Neuron (in vitro differentiated cells): ENCODE measurements around the gene DYNC1I2.
"Not testable (repeated sequence)": the region's sequence is repeated elsewhere in the genome, so short reads cannot be mapped to it uniquely, and the experiment has no call there.

Experiments used
- H2AFZ ChIP-seq: one replicate; pipeline ENCODE4 v1.6.1; 2013; ENCODE audit warnings: low read depth, mild to moderate bottlenecking, inconsistent platforms, low read length, moderate library complexity
- H3K27me3 ChIP-seq: one replicate; pipeline ENCODE4 v1.6.1; 2013; ENCODE audit warnings: low read length; ENCODE audit not compliant: insufficient read depth
- H3K36me3 ChIP-seq: one replicate; pipeline ENCODE4 v1.6.1; 2013; ENCODE audit warnings: low read length; ENCODE audit not compliant: insufficient read depth
- H3K4me1 ChIP-seq: one replicate; pipeline ENCODE4 v1.6.1; 2013; ENCODE audit warnings: low read length; ENCODE audit not compliant: insufficient read depth
- H3K4me3 ChIP-seq: 2 replicates; pipeline ENCODE4 v1.5.1; 2013; ENCODE audit warnings: mild to moderate bottlenecking, low read length, moderate library complexity
- H3K9me3 ChIP-seq: one replicate; pipeline ENCODE4 v1.6.1; 2013; ENCODE audit warnings: low read length

The DYNC1I2 gene

GRCh38 chr2:171762879-171763573 lies 75.8 kb downstream of the DYNC1I2 start:
- Histone ChIP-seq H3K4me1 (no peaks in the 10 kb centered on the region), H3K4me3 (no peak overlapping the region), H3K36me3 (peaks cover 18% of the 10 kb centered on the region), H3K9me3 (no peaks in the 10 kb centered on the region), H3K27me3 (no peaks in the 10 kb centered on the region), H2AFZ (no peak overlapping the region)

DNA sequence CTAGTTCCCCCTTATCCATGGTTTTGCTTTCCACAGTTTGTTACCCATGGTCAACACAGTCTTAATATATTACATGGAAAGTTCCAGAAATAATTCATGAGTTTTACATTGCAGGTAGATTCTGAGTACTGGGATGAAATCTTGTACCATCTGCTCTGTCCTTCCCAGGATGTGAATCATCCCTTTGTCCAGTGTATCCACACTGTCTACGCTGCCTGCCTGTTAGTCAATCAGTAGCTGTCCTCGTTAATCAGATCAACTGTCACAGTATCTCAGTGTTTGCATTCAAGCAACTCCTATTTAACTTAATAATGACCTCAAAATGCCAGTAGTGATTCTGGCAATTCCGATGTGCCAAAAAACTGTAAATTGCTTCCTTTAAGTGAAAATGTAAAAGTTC lies 76.3 kb downstream of the DYNC1I2 start:
- Histone ChIP-seq H3K9me3 (no peaks in the 10 kb centered on the region), H3K4me1 (no peaks in the 10 kb centered on the region), H3K36me3 (peaks cover 18% of the 10 kb centered on the region), H3K4me3 (no peak overlapping the region), H2AFZ (no peak overlapping the region), H3K27me3 (no peaks in the 10 kb centered on the region)

- H3K27me3 ChIP-seq: no peaks in the 10 kb centered on the region
- no peaks in the 10 kb centered on the region for H3K4me1 ChIP-seq
- no peaks in the 10 kb centered on the region for H3K36me3 ChIP-seq
- peaks cover 3% of the 10 kb centered on the region for H3K9me3 ChIP-seq
- H3K4me3 ChIP-seq: no peak overlapping the region
- H2AFZ ChIP-seq: no peak overlapping the region
Measured at GRCh38 chr2:171771463-171771862, 84.2 kb downstream of the DYNC1I2 start.

DNA sequence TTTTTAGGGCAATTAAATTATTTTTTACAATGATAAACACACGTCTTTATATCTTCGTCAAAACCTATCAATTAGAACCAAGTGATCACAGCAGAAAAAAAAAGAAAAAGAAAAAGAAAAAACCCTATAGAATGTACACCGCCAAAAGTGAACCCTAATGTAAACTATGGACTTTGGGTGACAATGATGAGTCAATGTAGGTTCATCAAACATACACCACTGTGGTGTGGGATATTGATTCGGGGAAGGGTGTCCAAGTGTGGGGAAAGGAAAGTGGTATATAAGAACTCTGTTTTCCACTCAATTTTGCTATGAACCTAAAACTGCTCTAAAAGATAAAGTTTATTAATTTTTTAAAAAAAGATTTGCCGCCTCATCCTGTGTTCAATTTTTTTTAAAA lies 85.1 kb downstream of the DYNC1I2 start:
- H3K4me1 ChIP-seq: no peaks in the 10 kb centered on the region
- H3K9me3 ChIP-seq: peaks cover 3% of the 10 kb centered on the region
- H3K36me3 ChIP-seq: no peaks in the 10 kb centered on the region

DNA sequence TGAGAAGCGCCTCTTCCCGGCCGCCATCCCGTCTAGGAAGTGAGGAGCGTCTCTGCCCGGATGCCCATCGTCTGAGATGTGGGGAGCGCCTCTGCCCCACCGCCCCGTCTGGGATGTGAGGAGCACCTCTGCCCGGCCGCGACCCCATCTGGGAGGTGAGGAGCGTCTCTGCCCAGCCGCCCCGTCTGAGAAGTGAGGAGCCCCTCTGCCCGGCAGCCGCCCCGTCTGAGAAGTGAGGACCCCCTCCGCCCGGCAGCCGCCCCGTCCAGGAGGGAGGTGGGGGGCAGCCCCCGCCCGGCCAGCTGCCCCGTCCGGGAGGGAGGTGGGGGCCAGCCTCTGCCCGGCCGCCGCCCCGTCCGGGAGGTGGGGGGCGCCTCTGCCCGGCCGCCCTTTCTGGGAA lies 87.3 kb downstream of the DYNC1I2 start:
- H3K27me3 ChIP-seq, H3K36me3 ChIP-seq, H3K4me1 ChIP-seq, H2AFZ ChIP-seq, H3K4me3 ChIP-seq, H3K9me3 ChIP-seq: not testable (repeated sequence)

More for the DNA sequence above, 85.1 kb downstream of the DYNC1I2 start:
- no peaks in the 10 kb centered on the region for H3K27me3 ChIP-seq
- H3K4me3 ChIP-seq: no peak overlapping the region
- no peak overlapping the region for H2AFZ ChIP-seq

GRCh38 chr2:171778515-171778914 lies 91.2 kb downstream of the DYNC1I2 start:
- H3K9me3 ChIP-seq: peaks cover 5% of the 10 kb centered on the region
- H3K27me3 ChIP-seq: no peaks in the 10 kb centered on the region
- no peak overlapping the region for H2AFZ ChIP-seq
- peaks cover 6% of the 10 kb centered on the region for H3K36me3 ChIP-seq
- no peaks in the 10 kb centered on the region for H3K4me1 ChIP-seq
- H3K4me3 ChIP-seq: no peak overlapping the region

- peaks cover 55% of the 10 kb centered on the region for H3K36me3 ChIP-seq
- H3K9me3 ChIP-seq: peaks cover 3% of the 10 kb centered on the region
- no peak overlapping the region for H2AFZ ChIP-seq
- H3K4me3 ChIP-seq: no peak overlapping the region
- H3K27me3 ChIP-seq: no peaks in the 10 kb centered on the region
- no peaks in the 10 kb centered on the region for H3K4me1 ChIP-seq
Measured at GRCh38 chr2:171785450-171785849, 98.2 kb downstream of the DYNC1I2 start.

DNA sequence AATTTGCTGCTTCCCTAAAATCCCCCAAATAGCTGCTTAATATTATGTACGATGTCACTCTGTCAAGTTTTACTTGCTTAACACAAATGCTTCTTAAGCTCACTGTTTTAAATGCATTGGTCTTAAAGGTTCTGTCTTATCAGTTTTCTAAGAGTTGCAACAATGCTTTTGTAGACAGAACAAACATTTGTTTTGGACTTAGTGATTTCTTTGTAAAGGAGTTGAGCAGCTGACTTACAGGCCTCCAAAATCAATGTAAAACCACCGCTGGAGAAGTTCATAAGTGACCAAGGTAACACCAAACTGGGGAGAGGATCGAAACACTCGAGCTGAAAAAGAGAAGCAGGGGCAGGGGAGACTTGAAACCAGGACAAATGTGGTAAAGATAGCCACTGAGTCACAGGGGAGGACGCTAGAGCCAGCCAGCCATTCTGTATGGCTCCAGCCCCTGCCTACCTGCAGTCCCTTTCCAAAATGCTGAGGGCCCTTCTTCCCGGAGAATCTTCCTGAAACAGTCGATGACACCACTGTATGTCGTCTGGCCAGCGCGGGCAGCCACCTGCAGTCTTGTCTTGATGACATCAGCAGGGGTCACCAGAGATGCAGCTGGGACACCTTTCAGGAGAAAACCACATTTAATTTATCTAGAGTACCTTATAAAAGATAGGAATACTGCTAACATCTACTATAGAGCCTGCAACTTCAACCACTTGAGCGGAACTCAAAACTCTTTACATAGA lies 100.2 kb downstream of the DYNC1I2 start:
- Histone ChIP-seq H3K9me3 (no peaks in the 10 kb centered on the region), H3K36me3 (peaks cover 62% of the 10 kb centered on the region), H3K4me3 (no peak overlapping the region), H3K27me3 (no peaks in the 10 kb centered on the region), H2AFZ (no peak overlapping the region), H3K4me1 (no peaks in the 10 kb centered on the region)

- no peak overlapping the region for H3K4me3 ChIP-seq
- no peaks in the 10 kb centered on the region for H3K9me3 ChIP-seq
- peaks cover 60% of the 10 kb centered on the region for H3K36me3 ChIP-seq
- no peaks in the 10 kb centered on the region for H3K27me3 ChIP-seq
- H2AFZ ChIP-seq: no peak overlapping the region
- peaks cover 9% of the 10 kb centered on the region for H3K4me1 ChIP-seq
Measured at GRCh38 chr2:171788316-171788993, 101.2 kb downstream of the DYNC1I2 start.

- Histone ChIP-seq H3K4me1 (peaks cover 20% of the 10 kb centered on the region), H2AFZ (no peak overlapping the region), H3K36me3 (peaks cover 49% of the 10 kb centered on the region), H3K4me3 (no peak overlapping the region), H3K9me3 (no peaks in the 10 kb centered on the region), H3K27me3 (no peaks in the 10 kb centered on the region)
Measured at GRCh38 chr2:171789956-171790355, 102.7 kb downstream of the DYNC1I2 start.

DNA sequence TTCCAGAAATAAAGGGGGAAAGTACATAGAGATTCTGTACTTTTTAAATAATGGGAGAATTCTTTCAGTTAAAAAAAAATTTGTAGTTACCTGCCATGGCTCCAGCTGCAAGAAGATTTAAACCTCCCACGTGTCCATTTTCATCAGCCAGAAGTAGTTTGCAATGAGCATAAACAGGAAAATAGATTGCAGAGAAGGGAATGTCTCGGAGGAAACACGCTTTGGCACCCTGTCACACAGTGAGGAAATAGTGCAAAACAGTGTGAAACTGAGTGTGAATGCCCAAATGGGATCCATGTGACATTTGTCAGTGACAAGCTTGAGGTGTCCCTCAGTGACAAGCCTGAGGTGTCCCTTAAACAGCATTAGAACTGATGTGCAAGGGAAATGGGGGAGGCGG lies 104.1 kb downstream of the DYNC1I2 start:
- Histone ChIP-seq H3K9me3 (no peaks in the 10 kb centered on the region), H3K27me3 (no peaks in the 10 kb centered on the region), H3K36me3 (peaks cover 39% of the 10 kb centered on the region), H3K4me1 (peaks cover 23% of the 10 kb centered on the region), H2AFZ (no peak overlapping the region), H3K4me3 (no peak overlapping the region)

DNA sequence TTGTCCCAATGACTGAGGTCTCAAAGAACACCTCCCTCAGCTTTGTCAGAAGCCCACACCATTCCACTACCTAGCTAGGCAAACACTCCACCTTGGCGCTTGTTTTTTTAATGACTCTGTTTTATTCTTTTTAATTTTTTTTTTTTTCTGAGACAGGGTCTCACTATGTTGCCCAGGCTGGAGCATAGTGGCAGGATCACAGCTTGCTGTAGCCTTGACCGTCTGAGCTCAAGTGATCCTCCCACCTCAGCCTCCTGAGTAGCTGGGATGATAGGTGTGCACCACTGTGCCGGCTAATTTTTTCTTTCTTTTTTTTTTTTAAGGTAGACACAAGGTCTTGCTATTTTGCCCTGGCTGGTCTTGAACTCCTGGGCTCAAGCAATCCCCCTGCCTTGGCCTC lies 104.9 kb downstream of the DYNC1I2 start:
- Histone ChIP-seq H3K4me1 (peaks cover 23% of the 10 kb centered on the region), H3K36me3 (peaks cover 33% of the 10 kb centered on the region), H2AFZ (no peak overlapping the region), H3K27me3 (no peaks in the 10 kb centered on the region), H3K9me3 (no peaks in the 10 kb centered on the region), H3K4me3 (no peak overlapping the region)

GRCh38 chr2:171792886-171793580 lies 105.8 kb downstream of the DYNC1I2 start:
- Histone ChIP-seq H3K4me1 (peaks cover 28% of the 10 kb centered on the region), H3K9me3 (no peaks in the 10 kb centered on the region), H3K36me3 (peaks cover 27% of the 10 kb centered on the region), H3K27me3 (no peaks in the 10 kb centered on the region), H2AFZ (no peak overlapping the region), H3K4me3 (no peak overlapping the region)
